HepG2 (cell line): Measurements from ENCODE around the gene RGL1. TPM values are rescaled to one million over a fixed set of nuclear protein-coding genes. Genes with fewer than 3 reads are reported as not detected.
A peak's percentile ranks its signal among the peaks of the same experiment; 100 is the strongest.

Source experiments
- ATAC-seq: fragments of 200-7000 bp; cut with Tn5 transposase; 3 replicates; pipeline ENCODE4 v1.9.1; 2020; ENCODE audit warnings: mild to moderate bottlenecking, moderate library complexity
- BruUV-seq: library from RNA; stranded (reverse); fragments of 400-500 nt; replicated peaks from 2 replicates; lab custom pipeline; 2021; lab: Mats Ljungman, UMichigan
- CTCF ChIA-PET: fragments of 300-600 bp; formaldehyde crosslinking; extraction: SDS; loops from one replicate; lab custom pipeline; 2021; ENCODE audit warnings: low total read pairs, inconsistent platforms, low intra/inter-chr PET ratio; lab: Yijun Ruan, JAX
- POLR2A ChIA-PET: fragments of 350-600 bp; sonication (Branson Sonifier 250); formaldehyde crosslinking; loops from one replicate; lab custom pipeline; 2020; ENCODE audit warnings: antibody characterized with exemption, inconsistent platforms; lab: Yijun Ruan, JAX
- DNase-seq: peaks from one replicate; pipeline ENCODE4 v3.0.0-alpha.2; 2015; ENCODE audit warnings: low spot score
- FAIRE-seq: peaks from 3 replicates; lab custom pipeline; 2011; peaks lifted over from hg19 to GRCh38; lab: Jason Lieb, UNC
- H2AFZ ChIP-seq: one replicate; pipeline ENCODE4 v1.6.1; 2011; ENCODE audit warnings: low read length, inconsistent platforms
- H3K27ac ChIP-seq: fragments of 300-600 bp; 3 replicates; pipeline ENCODE4 v1.8.0; 2011; ENCODE audit warnings: mixed run types, mild to moderate bottlenecking, mixed read lengths, low read length, inconsistent platforms; ENCODE audit not compliant: insufficient read depth; ENCODE audit errors: extremely low read length
- H3K27me3 ChIP-seq, 2 experiments: fragments of 200-600 bp in 1 of 2; 2 replicates in 1 of 2; 3 replicates in 1 of 2; pipeline versions ENCODE4 v1.6.0 to v1.8.0; 2011; ENCODE audit warnings: low read length in 2 of 2, mild to moderate bottlenecking in 2 of 2, moderate library complexity in 2 of 2, inconsistent platforms in 1 of 2; ENCODE audit not compliant: insufficient read depth in 2 of 2, control insufficient read depth in 1 of 2
- H3K36me3 ChIP-seq, 2 experiments: fragments of 200-600 bp in 1 of 2; replicated peaks in 1 of 2; 2 replicates in 1 of 2; 3 replicates in 1 of 2; pipeline versions ENCODE4 v1.5.1 to v1.8.0; 2011; ENCODE audit warnings: low read length in 2 of 2, inconsistent platforms in 1 of 2; ENCODE audit not compliant: insufficient read depth in 2 of 2, control insufficient read depth in 1 of 2
- H3K4me1 ChIP-seq: 2 replicates; pipeline ENCODE4 v1.5.1; 2012; ENCODE audit warnings: low read length, inconsistent platforms; ENCODE audit not compliant: insufficient read depth
- H3K4me2 ChIP-seq: 2 replicates; pipeline ENCODE4 v1.6.0; 2011; ENCODE audit warnings: low read depth, low read length, inconsistent platforms
- H3K4me3 ChIP-seq, 3 experiments: fragments of 200-600 bp in 1 of 3; sonication (generic), shearing (Covaris generic) in 1 of 3; replicated peaks in 1 of 3; 2 replicates each; pipeline ENCODE4 v1.5.1; 2011 to 2016; ENCODE audit warnings: low read length in 3 of 3, inconsistent platforms in 2 of 3, low read depth in 2 of 3, mild to moderate bottlenecking in 2 of 3, control low read depth in 1 of 3, mixed read lengths in 1 of 3; ENCODE audit not compliant: insufficient read depth in 1 of 3
- H3K79me2 ChIP-seq: one replicate; pipeline ENCODE4 v1.6.1; 2011; ENCODE audit warnings: low read length, inconsistent platforms; ENCODE audit not compliant: insufficient read depth
- H3K9ac ChIP-seq: 2 replicates; pipeline ENCODE4 v1.6.0; 2011; ENCODE audit warnings: mild to moderate bottlenecking, low read depth, low read length, inconsistent platforms; ENCODE audit not compliant: insufficient read depth
- H3K9me3 ChIP-seq: 2 replicates; pipeline ENCODE4 v1.5.1; 2012; ENCODE audit warnings: mild to moderate bottlenecking, low read length
- H4K20me1 ChIP-seq: 2 replicates; pipeline ENCODE4 v1.6.0; 2011; ENCODE audit warnings: inconsistent platforms, mild to moderate bottlenecking, low read length, moderate library complexity; ENCODE audit not compliant: insufficient read depth
- CTCF ChIP-seq: sonication (generic); formaldehyde crosslinking; IDR thresholded peaks from 2 replicates; pipeline ENCODE4 v1.5.0; 2020; ENCODE audit warnings: mild to moderate bottlenecking, missing genetic modification reagents, moderate library complexity
- ELF3 ChIP-seq: IDR thresholded peaks from 2 replicates; pipeline ENCODE4 v1.6.1; 2016; ENCODE audit warnings: missing genetic modification reagents, missing compliant biosample characterization
- ERF ChIP-seq: IDR thresholded peaks from 2 replicates; pipeline ENCODE4 v1.6.1; 2018; ENCODE audit warnings: missing biosample characterization, missing genetic modification reagents
- FOSL2 ChIP-seq: sonication (generic); formaldehyde crosslinking; IDR thresholded peaks from 2 replicates; pipeline ENCODE4 v1.4.0; 2020; ENCODE audit warnings: missing genetic modification reagents
- GATAD1 ChIP-seq: IDR thresholded peaks from 2 replicates; pipeline ENCODE4 v1.6.1; 2016; ENCODE audit warnings: missing genetic modification reagents, missing compliant biosample characterization
- GATAD2A ChIP-seq: IDR thresholded peaks from 2 replicates; pipeline ENCODE4 v1.6.1; 2016
- HIC2 ChIP-seq: sonication (generic); formaldehyde crosslinking; IDR thresholded peaks from 2 replicates; pipeline ENCODE4 v1.9.0; 2022; ENCODE audit warnings: low read depth, missing genetic modification reagents
- HOXD1 ChIP-seq: sonication (generic); formaldehyde crosslinking; IDR thresholded peaks from 2 replicates; pipeline ENCODE4 v1.5.0; 2020; ENCODE audit warnings: missing genetic modification reagents
- REPIN1 ChIP-seq: sonication (generic); formaldehyde crosslinking; IDR thresholded peaks from 2 replicates; pipeline ENCODE4 v1.8.0; 2022; ENCODE audit warnings: missing genetic modification reagents, low read depth, mild to moderate bottlenecking, borderline replicate concordance
- TFE3 ChIP-seq: IDR thresholded peaks from 2 replicates; pipeline ENCODE4 v1.6.1; 2016
- ZNF724P ChIP-seq: sonication (generic); formaldehyde crosslinking; IDR thresholded peaks from 2 replicates; pipeline ENCODE4 v1.8.0; 2022; ENCODE audit warnings: missing genetic modification reagents, borderline replicate concordance
- WGBS: methylation state at CpG from one replicate; pipeline ENCODE4 v1.1.6; 2017; ENCODE audit warnings: low lambda C conversion rate; 5-methylcytosine and 5-hydroxymethylcytosine counted together
- in situ Hi-C: cut with HindIII; loops from 2 replicates; pipeline ENCODE4 v1.10.0; 2017; ENCODE audit warnings: low pct_unique_long_range_greater_than_20kb; ENCODE audit not compliant: extremely low pct_ligation_motif_present
- intact Hi-C: fragments of 100-400 bp; cut with micrococcal nuclease; formaldehyde crosslinking; loops from one replicate; pipeline ENCODE4 v1.10.0; 2022; ENCODE audit not compliant: unreplicated experiment
- polyA plus RNA-seq, 8 experiments: library from polyadenylated mRNA; depleted of rRNA in 3 of 8; stranded (reverse) in 7 of 8; unstranded in 1 of 8; fragments of >200 nt; fragmentation: Illumina TruSeq in 4 of 8; extraction: Trizol in 4 of 8; gene quantifications; 2 replicates each; pipeline versions ENCODE4 v1.2.1 to v1.2.3, GENCODE V29; 2011 to 2016; ENCODE audit warnings: low read depth in 4 of 8, missing spikeins in 1 of 8, mixed read lengths in 1 of 8; ENCODE audit not compliant: insufficient read depth in 1 of 8
- total RNA-seq, 5 experiments: library from RNA; depleted of rRNA; stranded (reverse); fragments of >200 nt; fragmentation: Illumina TruSeq; extraction: Trizol; gene quantifications; 2 replicates each; pipeline ENCODE4 v1.2.3, GENCODE V29; 2016; ENCODE audit warnings: low read depth in 1 of 5
- TF ChIP-seq, protein P1 (sequence below): sonication (generic); formaldehyde crosslinking; IDR thresholded peaks from 2 replicates; pipeline ENCODE4 v1.4.0; 2020; ENCODE audit warnings: missing genetic modification reagents

RGL1 gene
- total and polyA plus RNA-seq, 2 of the 13 experiments (the other 11 are each of a cell fraction or from before 2014, with no cell fraction given): 3.5 to 4.7 TPM

DNA sequence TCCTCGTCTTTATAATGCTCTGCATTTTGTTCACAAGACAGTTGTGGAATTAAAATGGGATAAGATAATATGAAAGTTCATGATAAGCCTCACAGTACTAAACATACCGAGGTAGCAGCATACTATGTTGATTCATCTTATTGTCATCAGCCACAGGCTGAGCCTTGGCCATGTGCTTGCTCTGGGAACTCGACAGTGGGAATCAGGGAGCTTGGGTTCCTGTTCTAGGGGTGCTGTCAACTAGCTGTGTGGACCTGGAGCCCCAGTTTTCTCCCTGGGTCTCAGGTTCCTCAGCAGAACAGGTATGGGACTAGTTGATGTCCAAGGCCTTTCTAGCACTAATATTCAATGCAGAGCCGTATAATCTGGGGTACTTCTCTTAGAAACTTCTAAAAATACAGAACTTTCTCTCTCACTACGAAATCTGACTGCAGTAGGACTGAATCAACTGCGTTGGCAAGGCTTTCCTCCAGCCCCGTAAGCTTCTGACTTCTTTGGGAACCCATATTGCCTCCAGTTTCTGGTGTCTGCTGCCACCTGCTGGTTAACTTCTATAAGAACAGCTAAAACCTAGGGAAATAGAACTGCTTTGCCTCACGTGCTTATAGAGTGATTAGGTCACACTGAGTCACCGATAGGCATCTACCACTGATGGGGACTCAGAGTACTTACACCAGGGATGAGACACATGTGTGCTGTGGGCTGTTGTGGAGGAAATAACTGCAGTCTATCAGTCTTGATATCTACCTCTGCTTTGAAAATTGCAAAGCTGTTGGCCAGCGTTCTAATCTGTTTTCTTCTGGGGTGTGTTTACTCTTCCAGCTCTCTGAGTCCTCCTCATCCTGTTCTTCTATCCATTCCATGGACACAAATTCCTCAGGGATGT, 110.9 kb downstream of the RGL1 start:
- intact Hi-C loops (loop anchor here (1.0 to 5.0 kb wide), 5 partner anchors 104 to 279 kb away; partner anchors contain the start of gene ARPC5), in situ Hi-C loops (no loop called here)
- POLR2A ChIA-PET: interaction anchor here (0.9 to 1.1 kb wide), 3 partner anchors 73 to 260 kb away, joined by 3 to 4 read pairs (median 4); partner anchors contain the start of gene RGL1
- Histone ChIP-seq H3K4me1 (peaks cover 4% of the 10 kb centered on the region; the same call in 1 of the 2 replicates), H4K20me1 (no peaks in the 10 kb centered on the region), H3K27me3 (no peaks in the 10 kb centered on the region), H2AFZ (no peak overlapping the region), H3K9me3 (no peaks in the 10 kb centered on the region), H3K79me2 (no peaks in the 10 kb centered on the region), H3K36me3 (peaks cover 12 to 14% of the 10 kb centered on the region in 2 experiments; a peak in 4 of 5 replicates), H3K9ac (no peak overlapping the region), H3K27ac (no peak overlapping the region), H3K4me2 (peak overlapping the region; percentile 5; the same call in 1 of the 2 replicates), H3K4me3 (no peak overlapping the region)
- peak; percentile 83 for DNase-seq
- BruUV-seq: no TSS peak
- 30% methylated on average over 9 of the region's 10 CpGs for WGBS
- peak; percentile 95 for ATAC-seq
- peak; percentile 63 for FAIRE-seq
- CTCF ChIA-PET: interaction anchor here (0.6 to 2.4 kb wide), 4 partner anchors 230 to 306 kb away, joined by 3 to 36 read pairs (median 3); no protein-coding TSS in a partner anchor
- TF ChIP-seq REPIN1 (CRISPR knock-in tag) (no peak), HIC2 (CRISPR knock-in tag) (no peak), ZNF724P (CRISPR knock-in tag) (no peak), TFE3 (CRISPR knock-in tag) (peak; percentile 45; the same call in 1 of the 2 replicates), HOXD1 (no peak), GATAD2A (CRISPR knock-in tag) (peak; percentile 36; the same call in 1 of the 2 replicates), ERF (CRISPR knock-in tag) (peak; percentile 54; the same call in 1 of the 2 replicates), CTCF (CRISPR knock-in tag) (peak; percentile 91), FOSL2 (CRISPR knock-in tag) (peak; percentile 82), ELF3 (CRISPR knock-in tag) (0 out of 2 replicates have a peak, but pooled peaks have one; percentile 27), GATAD1 (CRISPR knock-in tag) (no peak)
- TF ChIP-seq, protein P1, sequence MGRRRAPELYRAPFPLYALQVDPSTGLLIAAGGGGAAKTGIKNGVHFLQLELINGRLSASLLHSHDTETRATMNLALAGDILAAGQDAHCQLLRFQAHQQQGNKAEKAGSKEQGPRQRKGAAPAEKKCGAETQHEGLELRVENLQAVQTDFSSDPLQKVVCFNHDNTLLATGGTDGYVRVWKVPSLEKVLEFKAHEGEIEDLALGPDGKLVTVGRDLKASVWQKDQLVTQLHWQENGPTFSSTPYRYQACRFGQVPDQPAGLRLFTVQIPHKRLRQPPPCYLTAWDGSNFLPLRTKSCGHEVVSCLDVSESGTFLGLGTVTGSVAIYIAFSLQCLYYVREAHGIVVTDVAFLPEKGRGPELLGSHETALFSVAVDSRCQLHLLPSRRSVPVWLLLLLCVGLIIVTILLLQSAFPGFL (CRISPR knock-in tag): no peak
